Thyroid gland (tissue), 4 donors: Measurements from ENCODE around the gene STK32B. TPM values are rescaled to one million over a fixed set of nuclear protein-coding genes. Genes with fewer than 3 reads are reported as not detected.

ENCODE experiments used
- DNase-seq, 2 donors: peaks; one replicate each; pipeline ENCODE4 v3.0.0-alpha.2; 2019
- H3K27ac ChIP-seq, 3 donors: fragments of 200-600 bp; sonication (generic); 1 replicate in 2 of 3; 2 replicates in 1 of 3; pipeline ENCODE4 v1.5.1; 2016 to 2019; ENCODE audit warnings: mild to moderate bottlenecking in 1 of 3, moderate library complexity in 1 of 3
- H3K27me3 ChIP-seq: fragments of 200-600 bp; sonication (generic); one replicate; pipeline ENCODE4 v1.5.1; 2019
- H3K36me3 ChIP-seq, 2 donors: fragments of 200-600 bp; sonication (generic); one replicate each; pipeline ENCODE4 v1.5.1; 2016 to 2019
- H3K4me1 ChIP-seq, 2 donors: fragments of 200-600 bp; sonication (generic); one replicate each; pipeline ENCODE4 v1.5.1; 2017 to 2019
- H3K4me3 ChIP-seq, 3 donors: fragments of 200-600 bp; sonication (generic); replicated peaks in 1 of 3; 1 replicate in 2 of 3; 2 replicates in 1 of 3; pipeline ENCODE4 v1.5.1; 2016; ENCODE audit warnings: mild to moderate bottlenecking in 1 of 3
- H3K9me3 ChIP-seq: fragments of 200-600 bp; sonication (generic); one replicate; pipeline ENCODE4 v1.5.1; 2017
- POLR2A ChIP-seq, 2 donors: fragments of 450-650 bp; IDR thresholded peaks; one replicate each; pipeline ENCODE4 v1.6.1; 2017; ENCODE audit warnings: antibody characterized with exemption in 2 of 2, mild to moderate bottlenecking in 2 of 2, moderate library complexity in 1 of 2
- WGBS, 2 donors: methylation state at CpG; one replicate each; pipeline ENCODE4 v1.1.5; 2017; 5-methylcytosine and 5-hydroxymethylcytosine counted together
- intact Hi-C: fragments of 100-400 bp; cut with DNase I; formaldehyde crosslinking; loops from one replicate; pipeline ENCODE4 v1.15.1; 2023
- total RNA-seq, 4 donors: library from RNA; depleted of rRNA; stranded (reverse); fragments of >200 nt; gene quantifications; one replicate each; pipeline ENCODE4 v1.2.3, GENCODE V29; 2016
- TF ChIP-seq, protein P1 (sequence below), 6 experiments: fragments of 200-600 bp in 3 of 6; fragments of 450-650 bp in 3 of 6; sonication (generic) in 3 of 6; IDR thresholded peaks; one replicate each; pipeline ENCODE4 v1.5.1; 2016 to 2019; ENCODE audit warnings: antibody characterized with exemption in 6 of 6, mild to moderate bottlenecking in 2 of 6, inconsistent platforms in 1 of 6, moderate library complexity in 1 of 6

STK32B gene
- total RNA-seq, 4 donors from 2014 or later: 1.9 to 14.8 (median 4.4) TPM

DNA sequence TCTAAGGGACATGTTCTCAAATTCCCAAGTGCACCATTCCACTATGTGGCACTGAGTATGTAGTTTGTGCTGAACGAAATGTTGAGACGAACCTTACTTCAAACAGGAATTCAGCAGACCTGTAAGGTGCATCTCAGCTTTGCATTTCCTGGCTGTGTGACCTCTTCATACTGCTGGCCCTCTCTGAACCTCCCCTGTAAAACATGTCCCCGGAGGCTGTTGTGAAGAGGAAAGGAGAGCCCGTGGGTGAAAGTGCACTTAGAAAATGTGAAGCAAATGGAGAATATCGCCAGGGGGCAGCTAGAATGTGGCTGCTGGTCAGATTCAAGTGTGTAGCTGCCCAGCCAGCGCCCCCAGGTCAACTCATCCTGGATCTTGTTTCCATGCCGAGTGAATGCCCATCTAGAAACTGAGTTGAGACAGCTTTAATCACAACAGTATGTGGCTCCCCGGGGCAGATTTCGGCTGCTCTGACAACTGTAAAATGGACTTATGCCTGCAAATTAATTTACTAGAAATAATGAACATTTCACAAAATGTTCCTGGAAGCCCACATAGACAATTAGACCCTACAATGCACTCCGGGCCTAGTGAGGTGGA, 393.7 kb downstream of the STK32B start:
- Histone ChIP-seq H3K9me3 (no peaks in the 10 kb centered on the region), H3K4me3 (no peak overlapping the region), H3K4me1 (no peaks in the 10 kb centered on the region), H3K36me3 (no peaks in the 10 kb centered on the region), H3K27me3 (no peaks in the 10 kb centered on the region), H3K27ac (no peak overlapping the region)
- intact Hi-C loops: no loop called here
- TF ChIP-seq POLR2A (IDR thresholded peaks at IDR 0.05): no peak
- TF ChIP-seq, protein P1, sequence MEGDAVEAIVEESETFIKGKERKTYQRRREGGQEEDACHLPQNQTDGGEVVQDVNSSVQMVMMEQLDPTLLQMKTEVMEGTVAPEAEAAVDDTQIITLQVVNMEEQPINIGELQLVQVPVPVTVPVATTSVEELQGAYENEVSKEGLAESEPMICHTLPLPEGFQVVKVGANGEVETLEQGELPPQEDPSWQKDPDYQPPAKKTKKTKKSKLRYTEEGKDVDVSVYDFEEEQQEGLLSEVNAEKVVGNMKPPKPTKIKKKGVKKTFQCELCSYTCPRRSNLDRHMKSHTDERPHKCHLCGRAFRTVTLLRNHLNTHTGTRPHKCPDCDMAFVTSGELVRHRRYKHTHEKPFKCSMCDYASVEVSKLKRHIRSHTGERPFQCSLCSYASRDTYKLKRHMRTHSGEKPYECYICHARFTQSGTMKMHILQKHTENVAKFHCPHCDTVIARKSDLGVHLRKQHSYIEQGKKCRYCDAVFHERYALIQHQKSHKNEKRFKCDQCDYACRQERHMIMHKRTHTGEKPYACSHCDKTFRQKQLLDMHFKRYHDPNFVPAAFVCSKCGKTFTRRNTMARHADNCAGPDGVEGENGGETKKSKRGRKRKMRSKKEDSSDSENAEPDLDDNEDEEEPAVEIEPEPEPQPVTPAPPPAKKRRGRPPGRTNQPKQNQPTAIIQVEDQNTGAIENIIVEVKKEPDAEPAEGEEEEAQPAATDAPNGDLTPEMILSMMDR (IDR thresholded peaks at IDR 0.05): no peak
- DNase-seq: no peak
- WGBS, 2 donors: 85 to 88% methylated on average over 10 of the region's 10 CpGs

DNA sequence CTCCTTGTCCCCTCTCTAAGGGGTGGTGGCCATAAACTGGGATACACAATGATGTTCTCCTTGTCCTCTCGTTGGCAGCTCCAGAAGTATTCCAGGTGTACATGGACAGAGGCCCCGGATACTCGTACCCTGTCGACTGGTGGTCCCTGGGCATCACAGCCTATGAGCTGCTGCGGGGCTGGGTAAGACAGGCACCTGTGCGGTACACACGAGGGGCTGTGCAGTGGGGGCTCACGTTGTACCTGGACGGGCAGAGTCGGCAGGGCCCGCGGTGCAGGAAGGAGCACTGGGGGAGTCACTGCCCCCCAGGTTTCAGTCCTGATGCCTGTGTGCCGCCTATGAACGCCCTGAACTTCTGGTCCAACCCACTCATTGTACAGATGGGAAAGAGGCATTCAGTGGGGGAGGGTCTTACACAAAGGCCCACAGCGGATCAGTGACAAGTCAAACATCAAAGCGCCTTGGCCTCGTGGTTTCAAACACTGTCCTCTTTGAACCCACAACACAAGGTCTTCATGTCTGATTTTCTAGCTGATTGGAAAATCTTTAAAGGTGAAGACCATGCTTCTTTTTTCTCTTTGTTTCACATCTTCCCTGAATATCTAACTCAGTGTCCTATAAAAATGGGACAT, 395.4 kb downstream of the STK32B start:
- no peak overlapping the region for H3K4me3 ChIP-seq
- DNase-seq: no peak

DNA sequence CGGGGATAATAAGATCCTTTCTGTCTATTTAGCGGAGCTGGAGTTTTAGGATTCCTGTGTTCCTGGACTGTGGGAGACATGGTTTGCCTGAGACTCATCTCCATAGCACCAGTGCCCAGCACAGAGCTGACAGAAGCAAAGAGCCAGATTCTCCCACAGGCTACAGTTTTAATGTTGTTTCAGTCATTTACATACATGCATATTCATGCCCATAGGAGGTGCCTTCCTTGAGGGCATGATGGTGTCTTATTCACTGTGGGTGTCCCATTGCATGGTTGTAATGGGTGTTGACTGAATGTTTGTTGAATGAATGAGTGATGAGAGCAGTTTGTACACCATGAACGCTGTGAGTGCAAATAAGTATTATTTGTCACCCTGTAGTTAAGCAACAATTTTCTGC, 396.5 kb downstream of the STK32B start:
- Histone ChIP-seq H3K9me3 (no peaks in the 10 kb centered on the region), H3K27me3 (no peaks in the 10 kb centered on the region), H3K4me1 (no peaks in the 10 kb centered on the region), H3K36me3 (no peaks in the 10 kb centered on the region), H3K27ac (no peak overlapping the region), H3K4me3 (no peak overlapping the region)
- intact Hi-C loops: no loop called here
- TF ChIP-seq POLR2A (IDR thresholded peaks at IDR 0.05): no peak
- TF ChIP-seq, protein P1 (IDR thresholded peaks at IDR 0.05): no peak
- DNase-seq: no peak
- 89 to 91% methylated on average over 3 of the region's 3 CpGs for WGBS, 2 donors

More for the DNA sequence above, 395.4 kb downstream of the STK32B start:
- no peaks in the 10 kb centered on the region for H3K9me3 ChIP-seq
- no peaks in the 10 kb centered on the region for H3K36me3 ChIP-seq
- H3K4me1 ChIP-seq: no peaks in the 10 kb centered on the region
- WGBS, 2 donors: 83 to 86% methylated on average over 17 of the region's 17 CpGs
- H3K27me3 ChIP-seq: no peaks in the 10 kb centered on the region
- no peak overlapping the region for H3K27ac ChIP-seq
- TF ChIP-seq POLR2A (IDR thresholded peaks at IDR 0.05): no peak
- TF ChIP-seq, protein P1 (IDR thresholded peaks at IDR 0.05): no peak
- intact Hi-C loops: no loop called here

DNA sequence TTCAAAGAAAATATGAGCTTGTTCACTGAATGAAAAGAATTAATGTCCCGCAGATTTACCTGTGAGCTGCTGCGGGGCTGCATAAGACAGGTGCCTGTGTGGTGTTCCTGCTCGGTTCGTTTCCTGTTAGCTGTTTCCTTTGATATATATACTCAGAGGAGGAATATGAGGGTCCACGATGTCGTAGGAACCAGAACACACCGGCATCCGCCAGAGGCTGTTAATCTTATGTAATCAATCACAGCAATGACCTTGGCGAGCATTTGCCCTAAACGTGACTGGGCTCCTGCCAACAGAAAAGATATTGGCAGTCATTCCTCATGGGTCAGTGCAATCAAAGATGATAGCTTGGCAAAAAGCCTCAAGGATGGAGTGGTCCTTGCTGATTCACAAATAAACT, 396.9 kb downstream of the STK32B start:
- no peak for DNase-seq
- intact Hi-C loops: no loop called here
- TF ChIP-seq, protein P1 (IDR thresholded peaks at IDR 0.05): no peak
- no peak for TF ChIP-seq POLR2A (IDR thresholded peaks at IDR 0.05)
- Histone ChIP-seq H3K36me3 (no peaks in the 10 kb centered on the region), H3K4me3 (no peak overlapping the region), H3K4me1 (no peaks in the 10 kb centered on the region), H3K9me3 (no peaks in the 10 kb centered on the region), H3K27ac (no peak overlapping the region), H3K27me3 (no peaks in the 10 kb centered on the region)
- 73 to 77% methylated on average over 10 of the region's 10 CpGs for whole genome bisulfite sequencing, 2 donors

DNA sequence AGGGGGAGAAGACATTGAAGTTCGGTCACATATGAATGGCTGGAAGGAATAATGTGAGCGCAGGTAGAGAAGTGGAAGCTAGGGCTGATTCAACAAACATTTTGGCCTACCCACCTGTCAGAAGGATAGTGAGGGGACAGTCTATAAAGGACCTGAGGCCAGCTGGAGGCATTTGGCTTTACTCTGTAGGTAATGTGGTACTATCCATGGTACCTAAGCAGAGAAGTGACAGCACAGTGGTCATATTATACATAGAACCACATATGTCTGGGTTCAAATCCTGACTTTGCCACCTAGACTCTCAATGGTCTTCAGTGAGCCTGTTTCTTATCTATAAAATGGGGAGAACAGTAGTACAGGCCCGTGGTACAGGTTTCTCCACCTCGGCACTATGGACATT, 400.0 kb downstream of the STK32B start:
- H3K4me1 ChIP-seq: no peaks in the 10 kb centered on the region
- no peaks in the 10 kb centered on the region for H3K27me3 ChIP-seq
- no peak for DNase-seq
- H3K4me3 ChIP-seq: no peak overlapping the region
- no peak overlapping the region for H3K27ac ChIP-seq
- no peaks in the 10 kb centered on the region for H3K9me3 ChIP-seq
- intact Hi-C loops: no loop called here
- 82 to 87% methylated on average over 4 of the region's 4 CpGs for WGBS, 2 donors
- no peaks in the 10 kb centered on the region for H3K36me3 ChIP-seq
- no peak for TF ChIP-seq POLR2A (IDR thresholded peaks at IDR 0.05)
- TF ChIP-seq, protein P1 (IDR thresholded peaks at IDR 0.05): no peak
